ENCODE data around the gene RBM10.
"Not testable (repeated sequence)": the region's sequence is repeated elsewhere in the genome, so short reads cannot be mapped to it uniquely, and the experiment has no call there.

The RBM10 gene

GRCh38 chrX:47144626-47145394 lies at the start of gene RBM10, which contains the start of gene NDUFB11:
Gene RBM10, plus strand, starts transcription at chrX:47145221. Its CDS starts 2,261 bp downstream, at chrX:47147482.
Gene NDUFB11, minus strand, starts transcription at chrX:47144702. Its CDS starts 23 bp downstream, at chrX:47144679.
- DNase-seq (ENCODE audit: low spot score): peak; percentile 90

- no peak for DNase-seq (ENCODE audit: low spot score)
Measured at GRCh38 chrX:47097018-47097417, 48.0 kb upstream of the RBM10 start.

GRCh38 chrX:47098338-47099094 lies 46.5 kb upstream of the RBM10 start:
- no peak for DNase-seq (ENCODE audit: low spot score)

- DNase-seq (ENCODE audit: low spot score): no peak
Measured at GRCh38 chrX:47101206-47101605, 43.8 kb upstream of the RBM10 start.

- DNase-seq (ENCODE audit: low spot score): not testable (repeated sequence)
Measured at GRCh38 chrX:47110936-47111615, 33.9 kb upstream of the RBM10 start.

- DNase-seq (ENCODE audit: low spot score): no peak
Measured at GRCh38 chrX:47112316-47112954, 32.6 kb upstream of the RBM10 start.

- DNase-seq (ENCODE audit: low spot score): not testable (repeated sequence)
Measured at GRCh38 chrX:47116551-47117110, 28.4 kb upstream of the RBM10 start.

GRCh38 chrX:47124466-47124865 lies 20.6 kb upstream of the RBM10 start:
- DNase-seq (ENCODE audit: low spot score): not testable (repeated sequence)

GRCh38 chrX:47129157-47129898 lies 15.7 kb upstream of the RBM10 start:
- DNase-seq (ENCODE audit: low spot score): peak; percentile 85

- DNase-seq (ENCODE audit: low spot score): no peak
Measured at GRCh38 chrX:47129899-47130358, 15.1 kb upstream of the RBM10 start.

GRCh38 chrX:47133493-47133892 lies 11.5 kb upstream of the RBM10 start:
- no peak for DNase-seq (ENCODE audit: low spot score)

- peak; percentile 41 for DNase-seq (ENCODE audit: low spot score)
Measured at GRCh38 chrX:47135650-47136049, 9.4 kb upstream of the RBM10 start.

GRCh38 chrX:47138171-47138570 lies 6.8 kb upstream of the RBM10 start:
- DNase-seq (ENCODE audit: low spot score): no peak

GRCh38 chrX:47143894-47144625 lies 961 bp upstream of the RBM10 start:
- DNase-seq (ENCODE audit: low spot score): no peak

- no peak for DNase-seq (ENCODE audit: low spot score)
Measured at GRCh38 chrX:47145395-47146120, 537 bp downstream of the RBM10 start.

- no peak for DNase-seq (ENCODE audit: low spot score)
Measured at GRCh38 chrX:47146121-47146935, 1.3 kb downstream of the RBM10 start.

- DNase-seq (ENCODE audit: low spot score): no peak
Measured at GRCh38 chrX:47146936-47147859, 2.2 kb downstream of the RBM10 start.

- no peak for DNase-seq (ENCODE audit: low spot score)
Measured at GRCh38 chrX:47148946-47149345, 3.9 kb downstream of the RBM10 start.

All from LoVo (cell line).